ENCODE data around the gene ATP6V0A1. TPM values are rescaled to one million over a fixed set of nuclear protein-coding genes. Genes with fewer than 3 reads are reported as not detected.
"Not testable (repeated sequence)": the region's sequence is repeated elsewhere in the genome, so short reads cannot be mapped to it uniquely, and the experiment has no call there.

The ATP6V0A1 gene
- total RNA-seq, 4 donors from 2014 or later: 35.9 to 62.7 (median 47.5) TPM

- 92 to 97% methylated on average over 6 of the region's 6 CpGs for WGBS, 2 donors
- H3K4me1 ChIP-seq: peaks cover 0 to 17% (median 0%) of the 10 kb centered on the region in 3 donors
- no peak for TF ChIP-seq POLR2A (IDR thresholded peaks at IDR 0.05)
- no peak for TF ChIP-seq CTCF (IDR thresholded peaks at IDR 0.05)
- intact Hi-C loops (cut with DNase I): no loop called here
- no peak overlapping the region for H3K4me3 ChIP-seq
- DNase-seq: no peak
- peaks cover 11 to 100% (median 12%) of the 10 kb centered on the region in 3 donors for H3K36me3 ChIP-seq
- no peaks in the 10 kb centered on the region for H3K9me3 ChIP-seq
- no peak overlapping the region for H3K27ac ChIP-seq
- H3K27me3 ChIP-seq: no peaks in the 10 kb centered on the region
These were observed 15.6 kb downstream of the ATP6V0A1 start for GRCh38 chr17:42474276-42474675.

- no peak overlapping the region for H3K4me3 ChIP-seq
- H3K36me3 ChIP-seq: peaks cover 3 to 100% (median 12%) of the 10 kb centered on the region in 3 donors
- DNase-seq: no peak
- intact Hi-C loops (cut with DNase I): loop anchor here (5.0 kb wide), 1 partner anchor 37 kb away; no protein-coding TSS in a partner anchor
- peaks cover 0 to 17% (median 0%) of the 10 kb centered on the region in 3 donors for H3K4me1 ChIP-seq
- 61 to 79% methylated on average over 3 of the region's 3 CpGs for WGBS, 2 donors
- H3K27me3 ChIP-seq: no peaks in the 10 kb centered on the region
- peak overlapping the region in 1 of 4 donors; percentile 3 for H3K27ac ChIP-seq
- TF ChIP-seq CTCF (IDR thresholded peaks at IDR 0.05) (no peak), POLR2A (IDR thresholded peaks at IDR 0.05) (no peak)
- no peaks in the 10 kb centered on the region for H3K9me3 ChIP-seq
These were observed 16.4 kb downstream of the ATP6V0A1 start for GRCh38 chr17:42475121-42475520.

GRCh38 chr17:42475835-42476234 is 17.2 kb downstream of the ATP6V0A1 start:
- Histone ChIP-seq H3K9me3 (no peaks in the 10 kb centered on the region), H3K4me1 (peaks cover 0 to 17% (median 0%) of the 10 kb centered on the region in 3 donors), H3K4me3 (no peak overlapping the region), H3K27me3 (no peaks in the 10 kb centered on the region), H3K27ac (peak overlapping the region in 3 of 4 donors; percentile 3 to 45 (median 32)), H3K36me3 (peaks cover 3 to 100% (median 12%) of the 10 kb centered on the region in 3 donors)
- WGBS, 2 donors: 67 to 81% methylated on average over 4 of the region's 4 CpGs
- DNase-seq: no peak
- TF ChIP-seq POLR2A (IDR thresholded peaks at IDR 0.05): no peak
- intact Hi-C loops (cut with DNase I): loop anchor here (5.0 kb wide), 1 partner anchor 36 kb away; no protein-coding TSS in a partner anchor

- intact Hi-C loops (cut with DNase I): loop anchor here (5.0 kb wide), 1 partner anchor 36 kb away; no protein-coding TSS in a partner anchor
- WGBS, 2 donors: 88 to 97% methylated on average over 2 of the region's 2 CpGs
These were observed 17.7 kb downstream of the ATP6V0A1 start for GRCh38 chr17:42476411-42476810.

GRCh38 chr17:42477173-42477572 is 18.5 kb downstream of the ATP6V0A1 start:
- Histone ChIP-seq H3K36me3 (peaks cover 3 to 100% (median 19%) of the 10 kb centered on the region in 3 donors), H3K9me3 (no peaks in the 10 kb centered on the region), H3K4me3 (no peak overlapping the region), H3K27ac (no peak overlapping the region), H3K4me1 (peaks cover 0 to 17% (median 0%) of the 10 kb centered on the region in 3 donors), H3K27me3 (no peaks in the 10 kb centered on the region)
- DNase-seq: no peak
- WGBS, 2 donors: 86 to 97% methylated on average over 3 of the region's 3 CpGs
- TF ChIP-seq POLR2A (IDR thresholded peaks at IDR 0.05): no peak
- no peak for TF ChIP-seq CTCF (IDR thresholded peaks at IDR 0.05)
- intact Hi-C loops (cut with DNase I): loop anchor here (5.0 kb wide), 1 partner anchor 35 kb away; no protein-coding TSS in a partner anchor

More at GRCh38 chr17:42476411-42476810, 17.7 kb downstream of the ATP6V0A1 start:
- Histone ChIP-seq H3K9me3 (no peaks in the 10 kb centered on the region), H3K4me3 (no peak overlapping the region), H3K27me3 (no peaks in the 10 kb centered on the region), H3K27ac (peak overlapping the region in 3 of 4 donors; percentile 3 to 45 (median 32)), H3K4me1 (peaks cover 0 to 17% (median 0%) of the 10 kb centered on the region in 3 donors), H3K36me3 (peaks cover 3 to 100% (median 11%) of the 10 kb centered on the region in 3 donors)
- DNase-seq: no peak
- TF ChIP-seq CTCF (IDR thresholded peaks at IDR 0.05): no peak
- TF ChIP-seq POLR2A (IDR thresholded peaks at IDR 0.05): no peak

- WGBS, 2 donors: no CpG with 5 or more reads among the region's 1 CpG
- H3K27ac ChIP-seq, H3K27me3 ChIP-seq, H3K9me3 ChIP-seq, DNase-seq, H3K4me3 ChIP-seq: not testable (repeated sequence)
- Histone ChIP-seq H3K4me1 (peaks cover 0 to 13% (median 0%) of the 10 kb centered on the region in 3 donors), H3K36me3 (peaks cover 3 to 100% (median 24%) of the 10 kb centered on the region in 3 donors)
- intact Hi-C loops (cut with DNase I): loop anchor here (5.0 kb wide), 1 partner anchor 34 kb away; no protein-coding TSS in a partner anchor
These were observed 19.1 kb downstream of the ATP6V0A1 start for GRCh38 chr17:42477824-42478223.
